Keratinocyte (primary cell): ENCODE measurements around the gene SMOC1.

Experiments
- EZH2 ChIP-seq: IDR thresholded peaks from one replicate; pipeline ENCODE4 v1.6.1; 2012; ENCODE audit warnings: inconsistent platforms, mild to moderate bottlenecking, low read length, moderate library complexity
- TF ChIP-seq, protein P1 (sequence below), 3 experiments: IDR thresholded peaks in 1 of 3; conservative IDR thresholded peaks in 1 of 3; optimal IDR thresholded peaks in 1 of 3; 2 replicates in 2 of 3; 3 replicates in 1 of 3; pipeline versions ENCODE3 to v1.5.1; 2011; ENCODE audit warnings: low read length in 3 of 3, mild to moderate bottlenecking in 3 of 3, moderate library complexity in 2 of 3, control low read depth in 1 of 3, inconsistent platforms in 1 of 3; ENCODE audit not compliant: insufficient read depth in 2 of 3; ENCODE audit errors: extremely low read depth in 1 of 3

- TF ChIP-seq, protein P1, sequence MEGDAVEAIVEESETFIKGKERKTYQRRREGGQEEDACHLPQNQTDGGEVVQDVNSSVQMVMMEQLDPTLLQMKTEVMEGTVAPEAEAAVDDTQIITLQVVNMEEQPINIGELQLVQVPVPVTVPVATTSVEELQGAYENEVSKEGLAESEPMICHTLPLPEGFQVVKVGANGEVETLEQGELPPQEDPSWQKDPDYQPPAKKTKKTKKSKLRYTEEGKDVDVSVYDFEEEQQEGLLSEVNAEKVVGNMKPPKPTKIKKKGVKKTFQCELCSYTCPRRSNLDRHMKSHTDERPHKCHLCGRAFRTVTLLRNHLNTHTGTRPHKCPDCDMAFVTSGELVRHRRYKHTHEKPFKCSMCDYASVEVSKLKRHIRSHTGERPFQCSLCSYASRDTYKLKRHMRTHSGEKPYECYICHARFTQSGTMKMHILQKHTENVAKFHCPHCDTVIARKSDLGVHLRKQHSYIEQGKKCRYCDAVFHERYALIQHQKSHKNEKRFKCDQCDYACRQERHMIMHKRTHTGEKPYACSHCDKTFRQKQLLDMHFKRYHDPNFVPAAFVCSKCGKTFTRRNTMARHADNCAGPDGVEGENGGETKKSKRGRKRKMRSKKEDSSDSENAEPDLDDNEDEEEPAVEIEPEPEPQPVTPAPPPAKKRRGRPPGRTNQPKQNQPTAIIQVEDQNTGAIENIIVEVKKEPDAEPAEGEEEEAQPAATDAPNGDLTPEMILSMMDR (optimal IDR thresholded peaks at IDR 0.05 in 1 of 3, IDR thresholded peaks at IDR 0.05 in 1 of 3, conservative IDR thresholded peaks at IDR 0.05 in 1 of 3; ENCODE audit: extremely low read depth in 1 of 3, insufficient read depth in 2 of 3, low read length in 3 of 3): no peak
- no peak for TF ChIP-seq EZH2
These were observed 58.3 kb downstream of the SMOC1 start for GRCh38 chr14:69937367-69938081.
